ENCODE data around the gene ZNF304.
A peak's percentile ranks its signal among the peaks of the same experiment; 100 is the strongest.

ZNF304 gene

GRCh38 chr19:57350877-57351805 is at the start of gene ZNF304:
Gene ZNF304, plus strand, starts transcription at chr19:57351271. Its CDS starts 394 bp downstream, at chr19:57351665.
- peak; percentile 71 for DNase-seq (ENCODE audit: low read depth)

DNA sequence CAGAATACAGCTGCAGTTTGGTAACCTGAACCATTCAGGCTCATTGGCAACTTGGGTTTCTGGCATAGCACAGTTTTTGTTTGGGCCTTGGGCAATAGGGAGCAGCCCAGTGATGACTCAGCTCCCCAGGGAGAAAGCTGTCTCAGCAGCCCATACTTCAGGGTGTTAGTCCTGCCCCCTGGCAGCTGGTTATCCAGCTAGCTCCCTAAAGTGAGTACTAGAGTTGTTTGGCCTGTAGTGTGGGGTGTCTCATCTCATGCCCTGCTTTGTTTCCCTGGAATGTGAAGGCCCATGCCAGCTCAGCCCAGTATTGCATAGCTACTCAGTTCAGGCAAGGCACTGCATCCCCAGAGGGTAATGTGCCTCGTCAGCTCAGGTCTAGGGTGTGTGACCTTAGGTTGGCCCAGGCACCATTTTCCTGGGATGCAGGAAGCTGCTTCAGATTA is 49.0 kb upstream of the ZNF304 start:
- no peak for DNase-seq (ENCODE audit: low read depth)

GRCh38 chr19:57302727-57303401 is 48.2 kb upstream of the ZNF304 start:
- DNase-seq (ENCODE audit: low read depth) = no peak

DNA sequence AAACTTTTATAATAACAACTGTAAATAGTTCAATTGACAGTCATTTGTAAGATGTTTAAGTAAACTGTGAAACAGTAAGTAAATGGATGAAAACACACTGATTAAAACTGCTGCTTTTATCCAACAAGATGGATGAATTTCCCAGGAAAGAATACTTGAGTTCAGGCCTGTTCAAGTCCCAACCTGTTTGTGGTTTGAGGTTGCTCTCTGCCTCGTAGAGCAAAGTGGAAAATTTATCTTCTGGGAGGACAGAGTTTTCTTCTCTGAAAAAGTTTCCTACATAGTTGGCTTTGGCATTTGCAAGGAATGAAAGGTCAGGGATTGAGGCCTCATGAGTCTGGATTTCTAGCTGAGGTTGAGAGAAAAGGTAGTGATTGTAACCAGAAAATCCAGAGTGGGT is 46.0 kb upstream of the ZNF304 start:
- no peak for DNase-seq (ENCODE audit: low read depth)

DNA sequence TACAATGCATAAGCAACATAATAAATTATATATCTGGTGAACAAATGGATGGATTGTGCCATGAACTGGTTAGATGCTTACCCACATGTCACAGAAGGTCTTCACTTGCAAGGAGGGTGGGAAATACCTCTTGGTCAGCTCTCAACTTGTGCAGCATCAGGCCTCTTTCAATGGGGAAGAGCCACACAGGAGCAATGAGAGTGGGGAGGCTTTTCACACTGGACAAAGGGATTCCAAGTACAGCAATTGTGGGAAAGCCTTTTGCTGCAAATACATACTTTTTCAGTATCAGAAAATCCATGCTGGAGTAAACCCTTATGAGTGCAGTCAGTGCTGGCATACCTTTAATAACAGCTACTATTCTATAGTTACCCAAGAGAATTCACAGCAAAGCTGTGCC is 42.6 kb upstream of the ZNF304 start:
- DNase-seq (ENCODE audit: low read depth) = no peak

GRCh38 chr19:57310792-57311191 is 40.3 kb upstream of the ZNF304 start:
- no peak for DNase-seq (ENCODE audit: low read depth)

DNA sequence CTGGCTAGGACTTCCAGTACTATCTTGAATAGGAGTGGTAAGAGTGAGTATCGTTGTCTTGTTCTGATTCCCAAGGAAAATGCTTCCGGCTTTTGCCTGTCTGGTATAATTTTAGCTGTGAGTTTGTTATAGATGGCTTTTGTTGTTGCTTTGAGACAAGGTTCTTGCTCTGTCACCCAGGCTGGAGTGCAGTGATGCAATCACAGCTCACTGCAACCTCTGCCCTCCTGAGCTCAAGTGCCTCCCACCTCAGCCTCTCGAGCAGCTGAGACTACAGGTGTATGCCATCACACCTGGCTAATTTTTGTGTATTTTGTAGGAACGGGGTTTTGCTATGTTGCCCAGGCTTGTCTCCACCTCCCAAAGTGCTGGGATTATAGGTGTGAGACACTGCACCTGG is 36.9 kb upstream of the ZNF304 start:
- DNase-seq (ENCODE audit: low read depth) = no peak

DNA sequence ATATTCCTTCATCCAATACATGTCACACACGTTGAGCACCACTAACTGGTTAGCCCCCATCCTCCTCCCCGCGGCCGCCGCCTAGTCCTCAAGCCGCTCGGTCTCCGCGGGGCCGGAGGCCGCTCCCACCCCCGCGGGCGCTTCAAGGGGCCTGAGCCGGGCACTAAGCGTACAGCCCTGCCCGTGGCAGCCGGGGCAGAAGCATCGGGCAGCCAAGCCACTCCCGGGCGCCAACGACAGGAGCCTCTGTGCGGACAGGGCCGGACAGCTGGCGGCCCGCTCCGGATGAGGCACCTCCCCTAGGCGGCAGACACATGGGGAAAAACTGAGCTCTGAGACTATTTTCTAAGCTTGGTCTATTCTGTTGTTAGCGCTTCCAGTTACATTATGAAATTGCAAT is 33.6 kb upstream of the ZNF304 start:
- no peak for DNase-seq (ENCODE audit: low read depth)

DNA sequence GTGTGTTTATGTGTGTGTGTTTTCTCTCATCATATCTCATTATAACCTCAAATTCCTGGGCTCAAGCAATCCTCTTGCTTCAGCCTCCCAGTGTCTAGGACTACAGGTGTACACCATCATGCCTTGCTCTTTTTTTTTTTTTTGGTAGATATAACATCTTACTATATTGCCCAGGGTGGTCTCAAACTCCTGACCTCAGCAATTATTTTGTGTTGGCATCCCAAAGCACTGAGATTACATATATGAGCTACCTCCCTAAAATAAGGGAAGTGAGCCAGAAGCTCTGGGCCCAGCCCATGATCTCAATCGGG is 31.2 kb upstream of the ZNF304 start:
- DNase-seq (ENCODE audit: low read depth) = no peak

DNA sequence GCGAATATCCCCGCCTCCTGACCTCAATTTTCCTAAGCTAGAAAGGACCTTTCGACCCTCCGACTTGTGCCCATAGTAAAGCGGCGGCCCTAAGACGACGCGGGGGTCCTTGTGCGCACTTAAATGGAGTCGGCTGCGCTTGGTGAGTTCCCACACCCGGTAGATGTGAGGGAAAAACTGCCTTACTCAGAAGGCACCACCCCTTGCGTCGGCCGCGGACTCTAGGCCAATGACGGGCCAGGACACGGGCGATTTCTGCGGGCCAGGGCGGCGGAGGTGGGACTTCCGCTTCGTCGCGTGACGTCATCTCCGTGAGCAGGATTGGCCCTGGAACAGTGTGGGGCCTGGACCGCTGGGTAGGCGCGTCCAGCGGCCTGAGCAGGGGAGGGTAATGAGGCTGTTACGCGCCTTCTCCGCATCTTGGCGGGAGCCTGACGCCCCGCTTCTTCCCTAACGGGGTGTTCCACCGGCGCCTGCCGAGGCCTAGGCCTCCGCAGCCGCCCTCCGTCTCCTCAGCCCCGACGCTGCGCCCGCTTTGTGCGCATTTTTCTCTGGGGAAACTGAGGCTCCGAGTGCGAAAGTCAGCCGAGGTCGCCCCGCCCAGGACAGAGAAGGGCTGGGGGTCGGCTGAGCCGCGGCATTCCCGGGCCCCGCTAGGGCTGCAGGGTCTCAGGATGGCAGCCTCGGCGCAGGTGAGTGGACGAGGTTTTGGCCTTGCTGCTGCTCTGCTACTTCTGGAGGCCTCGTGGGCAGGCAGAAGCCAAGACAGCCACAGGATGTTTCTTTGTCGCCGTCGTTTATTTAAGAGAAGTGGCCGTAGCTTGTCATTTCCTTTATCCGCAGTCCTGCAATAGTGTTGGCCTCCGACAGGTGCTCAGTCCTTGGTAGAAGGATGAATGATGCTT is 30.6 kb upstream of the ZNF304 start, which contains the start of gene ZNF543:
ZNF543 (plus strand) TSS at position 293 of the 905 bp plus-strand sequence; CDS start at position 675, 382 bp downstream.
- peak; percentile 88 for DNase-seq (ENCODE audit: low read depth)

DNA sequence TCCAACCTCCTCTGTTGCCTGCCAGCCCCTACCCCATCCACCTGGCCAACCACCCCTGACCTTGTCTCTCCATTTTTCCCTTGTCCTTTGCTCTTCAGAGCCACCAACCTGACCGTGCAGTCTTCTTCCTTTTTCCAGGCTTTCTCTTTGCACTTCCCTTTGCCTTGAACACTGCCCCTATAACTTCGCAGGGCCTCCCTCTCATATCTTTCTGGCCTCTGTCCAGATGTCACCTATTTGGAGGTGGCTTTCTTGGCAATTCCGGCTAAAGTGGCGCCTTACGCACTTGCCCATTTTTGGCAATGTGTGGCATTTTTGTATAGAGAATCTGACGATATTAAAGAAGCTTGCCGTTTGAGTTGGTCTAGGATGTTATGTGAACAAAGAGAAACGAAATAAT is 30.0 kb upstream of the ZNF304 start:
- DNase-seq (ENCODE audit: low read depth) = no peak

GRCh38 chr19:57321751-57322150 is 29.3 kb upstream of the ZNF304 start:
- DNase-seq (ENCODE audit: low read depth) = no peak

DNA sequence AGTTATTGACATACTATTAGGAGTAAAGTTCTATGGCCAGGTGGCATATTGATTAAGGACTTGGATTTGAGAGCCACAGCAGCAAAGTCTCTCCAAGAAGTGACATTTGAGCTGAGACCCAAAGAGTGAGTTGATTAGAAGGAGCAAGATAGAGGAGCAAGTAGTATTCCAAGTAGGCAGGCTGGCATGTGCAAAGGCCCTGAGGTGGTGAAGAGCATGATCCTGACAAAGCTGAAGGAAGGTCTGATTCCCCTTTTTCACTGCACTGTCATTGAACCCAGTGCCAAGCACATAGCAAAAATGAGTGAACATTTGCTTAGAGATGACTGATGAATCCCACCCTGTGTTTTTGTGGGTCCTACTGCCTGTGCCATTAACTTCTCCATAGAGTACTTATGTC is 26.1 kb upstream of the ZNF304 start:
- no peak for DNase-seq (ENCODE audit: low read depth)

GRCh38 chr19:57327993-57328392 is 23.1 kb upstream of the ZNF304 start:
- no peak for DNase-seq (ENCODE audit: low read depth)

DNA sequence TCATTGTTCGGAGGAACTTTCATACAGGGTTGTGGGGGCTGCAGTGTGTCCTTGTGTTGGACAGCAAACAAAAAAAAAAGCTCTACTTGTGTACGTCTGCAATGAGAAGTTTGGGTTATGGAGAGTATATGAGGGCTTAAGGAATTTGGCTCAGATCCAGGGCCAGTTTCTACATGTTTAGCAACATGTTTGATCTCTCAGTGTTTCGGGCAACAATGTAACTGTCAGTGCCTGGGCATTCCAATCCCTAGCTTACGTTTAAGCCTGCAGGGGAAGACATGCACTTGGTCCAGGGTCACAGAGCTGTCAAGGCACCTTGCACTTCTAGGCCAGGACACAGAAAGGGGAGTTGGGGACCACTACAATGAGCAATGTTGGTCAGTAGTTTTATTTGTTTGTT is 16.9 kb upstream of the ZNF304 start:
- DNase-seq (ENCODE audit: low read depth) = no peak

DNA sequence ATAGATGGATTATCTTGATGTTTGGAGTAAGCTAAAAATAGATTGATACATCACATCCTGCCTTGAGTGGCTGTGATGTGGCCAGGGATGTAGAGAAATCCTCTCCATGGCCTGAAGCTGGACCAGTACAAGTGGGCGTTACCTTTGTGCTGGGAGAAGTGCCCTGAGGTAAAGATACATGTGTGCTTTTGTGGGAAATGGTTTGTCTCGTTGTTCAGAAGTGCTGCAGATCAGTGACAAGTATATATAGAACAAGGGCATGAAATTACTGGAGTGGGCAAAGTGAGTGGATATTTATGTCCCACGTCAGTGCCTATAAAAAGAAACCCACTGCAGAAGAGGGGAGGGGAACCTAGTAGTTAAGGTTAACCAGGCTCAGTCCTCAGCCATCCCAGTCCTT is 12.2 kb upstream of the ZNF304 start:
- no peak for DNase-seq (ENCODE audit: low read depth)

- DNase-seq (ENCODE audit: low read depth) = no peak
Observed at GRCh38 chr19:57342582-57342981, 8.5 kb upstream of the ZNF304 start.

- DNase-seq (ENCODE audit: low read depth) = no peak
Observed at GRCh38 chr19:57348136-57348535, 2.9 kb upstream of the ZNF304 start.

DNA sequence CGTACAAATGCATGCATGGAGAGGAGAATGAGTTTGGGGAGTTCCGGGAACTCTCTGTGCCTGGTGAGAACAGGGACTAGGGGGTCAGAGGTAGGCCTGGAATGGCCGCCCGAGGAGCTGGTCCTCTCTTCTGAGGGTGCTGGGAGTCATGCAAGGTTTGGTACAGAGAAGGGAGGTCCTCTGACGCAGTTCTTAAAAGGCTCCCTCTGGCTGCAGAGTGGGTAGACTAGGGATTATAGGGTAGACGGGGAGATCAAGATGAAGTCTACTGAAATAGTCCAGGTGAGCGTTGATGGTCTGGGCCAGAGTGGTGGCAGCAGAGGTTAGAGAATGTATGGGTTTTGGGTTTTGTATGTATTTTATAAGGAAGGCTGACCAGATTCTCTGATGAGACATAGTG is 796 bp downstream of the ZNF304 start:
- DNase-seq (ENCODE audit: low read depth) = no peak

DNA sequence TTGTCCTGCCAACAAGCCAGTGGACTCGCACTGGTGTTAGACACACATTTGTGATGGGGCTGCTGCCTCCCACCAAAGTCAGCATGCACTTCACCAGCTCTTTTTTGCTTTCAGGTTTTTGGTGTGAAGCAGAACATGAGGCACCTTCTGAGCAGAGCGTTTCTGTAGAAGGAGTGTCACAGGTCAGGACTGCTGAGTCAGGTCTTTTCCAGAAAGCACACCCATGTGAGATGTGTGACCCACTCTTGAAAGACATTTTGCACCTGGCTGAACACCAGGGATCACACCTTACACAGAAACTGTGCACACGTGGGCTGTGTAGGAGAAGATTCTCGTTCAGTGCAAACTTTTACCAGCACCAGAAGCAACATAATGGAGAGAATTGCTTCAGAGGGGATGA is 4.8 kb downstream of the ZNF304 start:
- DNase-seq (ENCODE audit: low read depth) = no peak

DNA sequence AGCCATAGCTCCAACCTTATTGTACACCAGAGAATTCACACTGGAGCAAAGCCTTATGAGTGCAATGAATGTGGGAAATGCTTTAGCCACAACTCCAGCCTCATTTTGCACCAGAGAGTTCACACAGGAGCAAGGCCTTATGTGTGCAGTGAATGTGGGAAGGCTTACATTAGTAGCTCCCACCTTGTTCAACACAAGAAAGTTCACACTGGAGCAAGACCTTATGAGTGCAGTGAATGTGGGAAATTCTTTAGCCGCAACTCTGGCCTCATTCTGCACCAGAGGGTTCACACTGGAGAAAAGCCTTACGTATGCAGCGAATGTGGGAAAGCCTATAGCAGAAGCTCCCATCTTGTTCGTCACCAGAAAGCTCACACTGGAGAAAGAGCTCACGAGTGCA is 6.3 kb downstream of the ZNF304 start:
- DNase-seq (ENCODE audit: low read depth) = no peak

GRCh38 chr19:57359300-57359699 is 8.2 kb downstream of the ZNF304 start:
- no peak for DNase-seq (ENCODE audit: low read depth)
